Measurements from ENCODE around the gene PARD3. TPM values are rescaled to one million over a fixed set of nuclear protein-coding genes. Genes with fewer than 3 reads are reported as not detected.

PARD3 gene
- polyA plus RNA-seq, 2 of the 4 experiments (the other 2 are of a cell fraction) = 110 to 200 TPM

DNA sequence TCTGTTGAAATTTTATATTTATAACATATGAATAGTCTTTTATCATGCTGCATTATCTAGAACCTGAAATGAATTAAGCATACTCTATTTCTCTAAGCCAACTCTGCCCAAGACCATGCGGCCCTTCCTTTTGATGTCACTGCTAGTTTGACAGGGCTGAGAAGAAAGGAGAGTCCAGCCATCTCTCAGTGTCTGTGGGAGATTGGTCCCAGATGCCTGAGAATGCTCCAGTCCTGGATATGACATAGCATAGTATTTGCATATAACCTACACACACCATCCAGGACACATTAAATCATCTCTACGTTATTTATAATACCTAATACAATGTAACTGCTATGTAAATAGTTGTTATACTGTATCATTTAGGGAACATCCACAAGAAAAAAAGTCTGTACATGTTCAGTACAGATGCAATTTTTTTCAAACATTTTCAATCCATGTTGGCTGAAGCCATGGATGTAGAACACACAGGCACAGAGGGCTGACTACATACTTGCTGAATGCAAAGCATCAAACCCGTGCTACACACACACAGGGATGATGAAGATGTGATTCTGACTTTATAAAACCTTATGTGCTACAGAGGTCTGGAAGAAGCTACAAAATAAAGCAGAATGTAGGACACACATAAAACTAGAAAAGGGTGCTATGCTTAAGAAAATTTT lies 315.4 kb downstream of the PARD3 start:
- no peak overlapping the region for H3K4me3 ChIP-seq
- TF ChIP-seq HEYL (CRISPR knock-in tag; IDR thresholded peaks at IDR 0.05) (no peak), NFE2L2 (conservative IDR thresholded peaks at IDR 0.05; ENCODE audit: low read length) (no peak), SMC3 (IDR thresholded peaks at IDR 0.05) (no peak), NR3C1 (IDR thresholded peaks at IDR 0.05) (no peak), RCOR1 (IDR thresholded peaks at IDR 0.05; ENCODE audit: low read depth, low read length) (no peak), NPAS2 (CRISPR knock-in tag; IDR thresholded peaks at IDR 0.05; ENCODE audit: borderline replicate concordance) (no peak)
- TF ChIP-seq, protein P1, sequence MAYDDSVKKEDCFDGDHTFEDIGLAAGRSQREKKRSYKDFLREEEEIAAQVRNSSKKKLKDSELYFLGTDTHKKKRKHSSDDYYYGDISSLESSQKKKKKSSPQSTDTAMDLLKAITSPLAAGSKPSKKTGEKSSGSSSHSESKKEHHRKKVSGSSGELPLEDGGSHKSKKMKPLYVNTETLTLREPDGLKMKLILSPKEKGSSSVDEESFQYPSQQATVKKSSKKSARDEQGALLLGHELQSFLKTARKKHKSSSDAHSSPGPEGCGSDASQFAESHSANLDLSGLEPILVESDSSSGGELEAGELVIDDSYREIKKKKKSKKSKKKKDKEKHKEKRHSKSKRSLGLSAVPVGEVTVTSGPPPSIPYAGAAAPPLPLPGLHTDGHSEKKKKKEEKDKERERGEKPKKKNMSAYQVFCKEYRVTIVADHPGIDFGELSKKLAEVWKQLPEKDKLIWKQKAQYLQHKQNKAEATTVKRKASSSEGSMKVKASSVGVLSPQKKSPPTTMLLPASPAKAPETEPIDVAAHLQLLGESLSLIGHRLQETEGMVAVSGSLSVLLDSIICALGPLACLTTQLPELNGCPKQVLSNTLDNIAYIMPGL (CRISPR knock-in tag; IDR thresholded peaks at IDR 0.05; ENCODE audit: borderline replicate concordance) = no peak
- POLR2A ChIA-PET = no interaction called here
- H3K4me2 ChIP-seq = no peak overlapping the region
- 79% methylated on average over 3 of the region's 3 CpGs for WGBS (ENCODE audit: missing lambda C conversion rate)
- H3K9me3 ChIP-seq = 0 out of 3 replicates have a peak, but pooled peaks cover 4% of the 10 kb centered on the region
- peak overlapping the region; percentile 7 to 66; a peak in 4 of 6 replicates for H3K27ac ChIP-seq
- DNase-seq (ENCODE audit: low read depth in 1 of 2, low spot score in 1 of 2) (no peak), FAIRE-seq (no peak), ATAC-seq (peak in 1 of 2 experiments; percentile 31; a peak in 3 of 6 replicates)
- peaks cover 62% of the 10 kb centered on the region for H3K4me1 ChIP-seq
- CTCF ChIA-PET = no interaction called here

DNA sequence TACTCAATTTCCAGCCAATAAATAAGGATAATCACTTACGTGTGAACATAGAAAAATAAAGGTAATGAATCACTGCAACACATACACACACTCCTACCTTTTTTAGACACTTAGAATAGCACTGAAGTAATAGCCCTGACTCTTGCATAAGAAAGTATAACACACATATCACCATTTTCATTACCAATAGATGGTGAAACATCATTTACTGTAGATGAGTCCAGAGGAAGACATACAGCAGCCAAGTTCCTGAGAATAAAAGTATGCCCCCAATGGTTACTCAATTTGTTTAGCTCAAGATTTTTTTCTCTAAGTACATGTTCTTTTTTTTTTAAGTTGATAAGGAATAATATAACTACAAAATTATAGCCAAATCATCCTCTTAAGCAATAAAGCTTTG lies 316.3 kb downstream of the PARD3 start:
- 87% methylated on average over 1 of the region's 1 CpG for WGBS (ENCODE audit: missing lambda C conversion rate)
- peak overlapping the region; percentile 5 to 75; a peak in 3 of 6 replicates for H3K27ac ChIP-seq
- ChIA-PET CTCF (no interaction called here), POLR2A (no interaction called here)
- ATAC-seq = no peak
- peaks cover 62% of the 10 kb centered on the region for H3K4me1 ChIP-seq
- DNase-seq (ENCODE audit: low read depth in 1 of 2, low spot score in 1 of 2) = no peak
- no peak overlapping the region for H3K4me2 ChIP-seq
- H3K9me3 ChIP-seq = 0 out of 3 replicates have a peak, but pooled peaks cover 4% of the 10 kb centered on the region
- FAIRE-seq = no peak
- TF ChIP-seq HDAC2 (IDR thresholded peaks at IDR 0.05) (no peak), MYC (IDR thresholded peaks at IDR 0.05; ENCODE audit: borderline replicate concordance, low read length) (no peak), HEYL (CRISPR knock-in tag; IDR thresholded peaks at IDR 0.05) (no peak), NR3C1 (IDR thresholded peaks at IDR 0.05) (no peak)
- H3K4me3 ChIP-seq = no peak overlapping the region

DNA sequence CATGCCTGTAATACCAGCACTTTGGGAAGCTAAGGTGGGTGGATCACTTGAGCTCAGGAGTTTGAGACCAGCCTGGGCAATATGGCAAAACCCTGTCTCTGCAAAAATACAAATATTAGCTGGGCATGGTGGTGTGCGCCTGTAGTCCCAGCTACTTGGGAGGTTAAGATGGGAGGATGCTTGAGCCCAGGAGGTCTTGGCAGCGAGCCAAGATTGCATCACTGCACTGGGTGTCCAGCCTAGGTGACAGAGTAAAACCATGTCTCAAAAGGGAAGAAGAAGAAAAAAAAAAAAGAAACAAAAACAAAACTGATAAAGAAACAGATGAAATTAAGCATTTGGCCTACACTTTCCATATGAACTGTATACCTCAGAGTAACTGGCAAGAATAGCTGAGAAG lies 319.2 kb downstream of the PARD3 start:
- TF ChIP-seq, protein P2, sequence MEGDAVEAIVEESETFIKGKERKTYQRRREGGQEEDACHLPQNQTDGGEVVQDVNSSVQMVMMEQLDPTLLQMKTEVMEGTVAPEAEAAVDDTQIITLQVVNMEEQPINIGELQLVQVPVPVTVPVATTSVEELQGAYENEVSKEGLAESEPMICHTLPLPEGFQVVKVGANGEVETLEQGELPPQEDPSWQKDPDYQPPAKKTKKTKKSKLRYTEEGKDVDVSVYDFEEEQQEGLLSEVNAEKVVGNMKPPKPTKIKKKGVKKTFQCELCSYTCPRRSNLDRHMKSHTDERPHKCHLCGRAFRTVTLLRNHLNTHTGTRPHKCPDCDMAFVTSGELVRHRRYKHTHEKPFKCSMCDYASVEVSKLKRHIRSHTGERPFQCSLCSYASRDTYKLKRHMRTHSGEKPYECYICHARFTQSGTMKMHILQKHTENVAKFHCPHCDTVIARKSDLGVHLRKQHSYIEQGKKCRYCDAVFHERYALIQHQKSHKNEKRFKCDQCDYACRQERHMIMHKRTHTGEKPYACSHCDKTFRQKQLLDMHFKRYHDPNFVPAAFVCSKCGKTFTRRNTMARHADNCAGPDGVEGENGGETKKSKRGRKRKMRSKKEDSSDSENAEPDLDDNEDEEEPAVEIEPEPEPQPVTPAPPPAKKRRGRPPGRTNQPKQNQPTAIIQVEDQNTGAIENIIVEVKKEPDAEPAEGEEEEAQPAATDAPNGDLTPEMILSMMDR (IDR thresholded peaks at IDR 0.05) = no peak
- TF ChIP-seq MAX (IDR thresholded peaks at IDR 0.05) (no peak), MAZ (IDR thresholded peaks at IDR 0.05; ENCODE audit: borderline replicate concordance, low read depth, low read length) (no peak), PBX3 (IDR thresholded peaks at IDR 0.05) (no peak), MAFK (IDR thresholded peaks at IDR 0.05; ENCODE audit: partially characterized antibody) (no peak), CEBPB (IDR thresholded peaks at IDR 0.05) (peak in 1 of 2 experiments; percentile 79; a peak in 2 of 4 replicates), MYC (IDR thresholded peaks at IDR 0.05; ENCODE audit: borderline replicate concordance, low read length) (no peak)
- WGBS (ENCODE audit: missing lambda C conversion rate) = 56% methylated on average over 2 of the region's 2 CpGs
- ATAC-seq (no peak), FAIRE-seq (no peak), DNase-seq (ENCODE audit: low read depth in 1 of 2, low spot score in 1 of 2) (peak in 1 of 2 experiments; percentile 50)
- no peak overlapping the region for H3K4me3 ChIP-seq
- H3K9me3 ChIP-seq = 0 out of 3 replicates have a peak, but pooled peaks cover 4% of the 10 kb centered on the region
- H3K4me2 ChIP-seq = 0 out of 3 replicates have a peak overlapping the region, but pooled peaks have one; percentile 1
- peaks cover 80% of the 10 kb centered on the region for H3K4me1 ChIP-seq
- ChIA-PET POLR2A (no interaction called here), CTCF (interaction anchor here (0.6 to 1.8 kb wide), 4 partner anchors 30 to 148 kb away, joined by 3 to 8 read pairs (median 4); no protein-coding TSS in a partner anchor)
- peak overlapping the region; percentile 88 to 89; a peak in 5 of 6 replicates for H3K27ac ChIP-seq

All from A549 (cell line).